Gastrocnemius medialis (tissue), 4 donors: Measurements from ENCODE around the gene ENDOD1. TPM values are rescaled to one million over a fixed set of nuclear protein-coding genes. Genes with fewer than 3 reads are reported as not detected.

ENCODE experiments used
- ATAC-seq, 2 donors: fragments of 150-250 bp; one replicate each; pipeline ENCODE4 v1.9.1; 2016
- DNase-seq, 2 donors: peaks; one replicate each; pipeline ENCODE4 v3.0.0-alpha.2; 2019
- H3K27ac ChIP-seq, 4 donors: fragments of 200-600 bp; sonication (generic); 1 replicate in 1 of 4; 2 replicates in 3 of 4; pipeline ENCODE4 v1.5.1; 2016 to 2018; ENCODE audit warnings: mild to moderate bottlenecking in 2 of 4, moderate library complexity in 1 of 4
- H3K27me3 ChIP-seq, 3 donors: fragments of 200-600 bp; sonication (generic) in 2 of 3; 1 replicate in 1 of 3; 2 replicates in 2 of 3; pipeline versions ENCODE4 v1.5.1 to v1.6.0; 2016 to 2019; ENCODE audit warnings: mild to moderate bottlenecking in 1 of 3, moderate library complexity in 1 of 3
- H3K36me3 ChIP-seq, 2 donors: fragments of 200-600 bp; sonication (generic) in 1 of 2; one replicate each; pipeline ENCODE4 v1.5.1; 2017 to 2018
- H3K4me1 ChIP-seq, 2 donors: fragments of 200-600 bp; sonication (generic) in 1 of 2; one replicate each; pipeline ENCODE4 v1.5.1; 2016 to 2017; ENCODE audit warnings: mild to moderate bottlenecking in 2 of 2
- H3K4me3 ChIP-seq, 4 donors: fragments of 200-600 bp; sonication (generic) in 3 of 4; 1 replicate in 1 of 4; 2 replicates in 3 of 4; pipeline ENCODE4 v1.5.1; 2016 to 2019; ENCODE audit warnings: mild to moderate bottlenecking in 2 of 4
- H3K9me3 ChIP-seq, 3 donors: fragments of 200-600 bp; sonication (generic) in 2 of 3; 1 replicate in 1 of 3; 2 replicates in 2 of 3; pipeline ENCODE4 v1.5.1; 2016 to 2019
- CTCF ChIP-seq, 5 experiments: fragments of 450-650 bp in 3 of 5; fragments of 200-600 bp in 2 of 5; sonication (generic) in 2 of 5; IDR thresholded peaks in 4 of 5; conservative IDR thresholded peaks in 1 of 5; 1 replicate in 4 of 5; 2 replicates in 1 of 5; pipeline ENCODE4 v1.5.1; 2016 to 2019; ENCODE audit warnings: antibody characterized with exemption in 5 of 5, mild to moderate bottlenecking in 3 of 5, moderate library complexity in 3 of 5
- POLR2A ChIP-seq, 2 donors: fragments of 450-650 bp; IDR thresholded peaks; one replicate each; pipeline ENCODE4 v1.6.1; 2017; ENCODE audit warnings: antibody characterized with exemption in 2 of 2, mild to moderate bottlenecking in 2 of 2, moderate library complexity in 2 of 2
- in situ Hi-C, 4 donors: fragments of 200-750 bp; cut with MboI; loops; one replicate each; pipeline versions ENCODE4 v1.15.0 to v1.8.0; 2017; ENCODE audit warnings: low sequenced_read_pairs in 4 of 4
- intact Hi-C: fragments of 100-400 bp; cut with DNase I; formaldehyde crosslinking; loops from one replicate; pipeline ENCODE4 v1.15.1; 2023; ENCODE audit warnings: low total_unique reads
- total RNA-seq, 4 donors: library from RNA; depleted of rRNA; stranded (reverse); fragments of >200 nt; gene quantifications; one replicate each; pipeline versions ENCODE4 v1.1.0 to v1.2.3, GENCODE V29; 2016

Gene ENDOD1
- total RNA-seq, 4 donors from 2014 or later = 17.5 to 35.2 (median 27.6) TPM

- intact Hi-C loops (loop anchor here (1.0 to 10.0 kb wide), 7 partner anchors 42 to 1324 kb away; partner anchors contain the start of genes C11orf54, CWC15, FAM76B and KDM4D), in situ Hi-C loops (loop anchor here (5.0 to 25.0 kb wide), 4 partner anchors 76 to 698 kb away; partner anchors contain the start of genes CWC15 (in 2 of the 4), KDM4D (in 2 of the 4) and SESN3 (in 1 of the 4))
- no peaks in the 10 kb centered on the region for H3K36me3 ChIP-seq
- DNase-seq (no peak), ATAC-seq (no peak)
- peaks cover 19 to 27% of the 10 kb centered on the region in 2 donors for H3K4me1 ChIP-seq
- H3K27me3 ChIP-seq = no peaks in the 10 kb centered on the region
- H3K4me3 ChIP-seq = peak within 1 kb of the TSS; percentile 51 to 93 (median 76)
- peak within 1 kb of the TSS; percentile 89 to 98 (median 94) for H3K27ac ChIP-seq
- H3K9me3 ChIP-seq = no peaks in the 10 kb centered on the region
- no peak for TF ChIP-seq POLR2A (IDR thresholded peaks at IDR 0.05)
These were observed 23.0 kb upstream of the ENDOD1 start, which contains the start of gene SRSF8 for GRCh38 chr11:95066716-95067038. Gene SRSF8 (plus strand): TSS chr11:95066919. CDS start chr11:95067227, 308 bp downstream.

- peak; percentile 66 to 83 for DNase-seq
- Histone ChIP-seq H3K9me3 (no peaks in the 10 kb centered on the region), H3K27ac (peak overlapping the region; percentile 89 to 98 (median 94)), H3K4me3 (peak overlapping the region; percentile 51 to 93 (median 76)), H3K27me3 (no peaks in the 10 kb centered on the region), H3K4me1 (peaks cover 19 to 27% of the 10 kb centered on the region in 2 donors), H3K36me3 (no peaks in the 10 kb centered on the region)
- in situ Hi-C loops (loop anchor here (5.0 to 25.0 kb wide), 4 partner anchors 75 to 698 kb away; partner anchors contain the start of genes CWC15 (in 2 of the 4), KDM4D (in 2 of the 4) and SESN3 (in 1 of the 4)), intact Hi-C loops (loop anchor here (1.0 to 10.0 kb wide), 6 partner anchors 95 to 1325 kb away; partner anchors contain the start of genes C11orf54, CWC15, FAM76B and KDM4D)
- ATAC-seq = peak; percentile 67
- TF ChIP-seq POLR2A (IDR thresholded peaks at IDR 0.05) (peak; percentile 43 to 65), CTCF (IDR thresholded peaks at IDR 0.05 in 4 of 5, conservative IDR thresholded peaks at IDR 0.05 in 1 of 5) (peak; percentile 39 to 79 (median 62))
These were observed 22.4 kb upstream of the ENDOD1 start for GRCh38 chr11:95067039-95067840.

GRCh38 chr11:95067841-95068219 lies 21.8 kb upstream of the ENDOD1 start:
- TF ChIP-seq CTCF (IDR thresholded peaks at IDR 0.05 in 4 of 5, conservative IDR thresholded peaks at IDR 0.05 in 1 of 5) (no peak), POLR2A (IDR thresholded peaks at IDR 0.05) (no peak)
- intact Hi-C loops (loop anchor here (1.0 to 10.0 kb wide), 10 partner anchors 21 to 1326 kb away; partner anchors contain the start of genes C11orf54, CWC15, ENDOD1 and FAM76B), in situ Hi-C loops (loop anchor here (5.0 to 25.0 kb wide), 4 partner anchors 74 to 697 kb away; partner anchors contain the start of genes CWC15 (in 2 of the 4), KDM4D (in 2 of the 4) and SESN3 (in 1 of the 4))
- Histone ChIP-seq H3K4me1 (peaks cover 19 to 27% of the 10 kb centered on the region in 2 donors), H3K36me3 (no peaks in the 10 kb centered on the region), H3K27ac (peak overlapping the region; percentile 89 to 98 (median 94)), H3K9me3 (no peaks in the 10 kb centered on the region), H3K4me3 (peak overlapping the region; percentile 51 to 93 (median 76)), H3K27me3 (no peaks in the 10 kb centered on the region)
- DNase-seq = peak in 1 of 2 donors; percentile 13
- peak; percentile 16 to 27 for ATAC-seq

- H3K4me1 ChIP-seq = peaks cover 19 to 27% of the 10 kb centered on the region in 2 donors
- no peaks in the 10 kb centered on the region for H3K9me3 ChIP-seq
- DNase-seq = peak; percentile 82 to 85
- TF ChIP-seq POLR2A (IDR thresholded peaks at IDR 0.05) = peak; percentile 77 to 84
- no peak for TF ChIP-seq CTCF (IDR thresholded peaks at IDR 0.05 in 4 of 5, conservative IDR thresholded peaks at IDR 0.05 in 1 of 5)
- in situ Hi-C loops = loop anchor here (5.0 to 25.0 kb wide), 4 partner anchors 74 to 696 kb away; partner anchors contain the start of genes CWC15 (in 2 of the 4), KDM4D (in 2 of the 4) and SESN3 (in 1 of the 4)
- ATAC-seq = peak; percentile 87 to 88
- peak overlapping the region; percentile 89 to 98 (median 94) for H3K27ac ChIP-seq
- intact Hi-C loops = loop anchor here (1.0 to 10.0 kb wide), 9 partner anchors 21 to 1326 kb away; partner anchors contain the start of genes C11orf54, CWC15, ENDOD1 and KDM4D
- H3K36me3 ChIP-seq = no peaks in the 10 kb centered on the region
- no peaks in the 10 kb centered on the region for H3K27me3 ChIP-seq
- H3K4me3 ChIP-seq = peak overlapping the region; percentile 51 to 93 (median 76)
These were observed 21.1 kb upstream of the ENDOD1 start for GRCh38 chr11:95068549-95068948.
